GM12878 (cell line): ENCODE data around the gene SBF2. TPM values are rescaled to one million over a fixed set of nuclear protein-coding genes. Genes with fewer than 3 reads are reported as not detected.

Experiments used
- ATAC-seq: fragments of 200-7000 bp; cut with Tn5 transposase; 3 replicates; pipeline ENCODE4 v1.9.1; 2020; ENCODE audit warnings: mild to moderate bottlenecking, moderate library complexity
- BruUV-seq: library from RNA; stranded (reverse); fragments of 400-500 nt; replicated peaks from 2 replicates; lab custom pipeline; 2021; lab: Mats Ljungman, UMichigan
- CTCF ChIA-PET: fragments of 300-600 bp; sonication (Branson Sonifier 250); formaldehyde crosslinking; extraction: SDS; loops from one replicate; lab custom pipeline; 2021; ENCODE audit warnings: inconsistent platforms; lab: Yijun Ruan, JAX
- POLR2A ChIA-PET: fragments of 350-600 bp; formaldehyde crosslinking; extraction: SDS; loops from one replicate; lab custom pipeline; 2021; ENCODE audit warnings: inconsistent platforms; lab: Charles Lee
- RAD21 ChIA-PET: fragments of 300-600 bp; sonication (Branson Sonifier 250); formaldehyde crosslinking; loops from one replicate; lab custom pipeline; 2023; ENCODE audit warnings: antibody characterized with exemption; ENCODE audit not compliant: unreplicated experiment; lab: Charles Lee
- SMC1A ChIA-PET: fragments of 300-600 bp; sonication (Branson Sonifier 250); formaldehyde crosslinking; loops from one replicate; lab custom pipeline; 2023; ENCODE audit not compliant: unreplicated experiment, uncharacterized antibody; lab: Charles Lee
- DNase-seq: peaks from one replicate; pipeline ENCODE4 v3.0.0-alpha.2; 2011; ENCODE audit warnings: low read depth, low spot score
- FAIRE-seq: peaks from 3 replicates; lab custom pipeline; 2011; peaks lifted over from hg19 to GRCh38; lab: Jason Lieb, UNC
- H2AFZ ChIP-seq: 2 replicates; pipeline ENCODE4 v1.6.0; 2011; ENCODE audit warnings: low read depth, low read length, control low read depth; ENCODE audit not compliant: control insufficient read depth
- H3K27ac ChIP-seq: 2 replicates; pipeline ENCODE4 v1.5.1; 2011; ENCODE audit warnings: control low read depth; ENCODE audit not compliant: control insufficient read depth, insufficient read depth
- H3K27me3 ChIP-seq, 2 experiments: replicated peaks in 1 of 2; 2 replicates each; pipeline versions ENCODE4 v1.6.0 to v1.6.1; 2011; ENCODE audit warnings: low read length in 1 of 2; ENCODE audit not compliant: control insufficient read depth in 2 of 2, insufficient read depth in 2 of 2
- H3K36me3 ChIP-seq, 2 experiments: 2 replicates each; pipeline ENCODE4 v1.5.1; 2011; ENCODE audit warnings: low read length in 1 of 2; ENCODE audit not compliant: control insufficient read depth in 2 of 2, insufficient read depth in 2 of 2
- H3K4me1 ChIP-seq: 2 replicates; pipeline ENCODE4 v1.6.1; 2011; ENCODE audit warnings: mild to moderate bottlenecking, low read length, moderate library complexity, mixed read lengths; ENCODE audit not compliant: control insufficient read depth, insufficient read depth
- H3K4me2 ChIP-seq: 2 replicates; pipeline ENCODE4 v1.6.0; 2011; ENCODE audit warnings: control low read depth; ENCODE audit not compliant: control insufficient read depth, insufficient read depth
- H3K4me3 ChIP-seq: fragments of 200-600 bp; sonication (generic); 2 replicates; pipeline ENCODE4 v1.5.1; 2016
- H3K79me2 ChIP-seq: 2 replicates; pipeline ENCODE4 v1.6.0; 2011; ENCODE audit warnings: low read length; ENCODE audit not compliant: control insufficient read depth, insufficient read depth
- H3K9ac ChIP-seq: 2 replicates; pipeline ENCODE4 v1.8.0; 2011; ENCODE audit warnings: low read length, control low read depth, mixed read lengths; ENCODE audit not compliant: control insufficient read depth, insufficient read depth
- H3K9me3 ChIP-seq: replicated peaks from 3 replicates; pipeline ENCODE4 v1.5.1; 2011; ENCODE audit warnings: mild to moderate bottlenecking, low read length; ENCODE audit not compliant: control insufficient read depth, insufficient read depth
- H4K20me1 ChIP-seq: 2 replicates; pipeline ENCODE4 v1.6.0; 2011; ENCODE audit not compliant: control insufficient read depth, insufficient read depth
- ATF2 ChIP-seq: IDR thresholded peaks from 2 replicates; pipeline ENCODE4 v1.6.1; 2012; ENCODE audit warnings: low read length, inconsistent platforms
- FOXK2 ChIP-seq: fragments of 450-650 bp; IDR thresholded peaks from 2 replicates; pipeline ENCODE4 v1.6.1; 2017; ENCODE audit warnings: mild to moderate bottlenecking, moderate library complexity
- FOXM1 ChIP-seq: IDR thresholded peaks from 2 replicates; pipeline ENCODE4 v1.6.1; 2012; ENCODE audit warnings: low read depth, mild to moderate bottlenecking, inconsistent platforms, low read length, moderate library complexity
- HCFC1 ChIP-seq: fragments of 150-350 bp; IDR thresholded peaks from 2 replicates; pipeline ENCODE4 v1.6.1; 2014; ENCODE audit warnings: low read length
- IRF4 ChIP-seq: IDR thresholded peaks from 2 replicates; pipeline ENCODE4 v1.6.1; 2011; ENCODE audit warnings: low read depth, low read length
- MTA2 ChIP-seq: fragments of 450-650 bp; IDR thresholded peaks from 2 replicates; pipeline ENCODE4 v1.6.1; 2016; ENCODE audit warnings: low read depth, mild to moderate bottlenecking, moderate library complexity
- PKNOX1 ChIP-seq: fragments of 450-650 bp; IDR thresholded peaks from 2 replicates; pipeline ENCODE4 v1.6.1; 2016; ENCODE audit warnings: mild to moderate bottlenecking
- RELB ChIP-seq: fragments of 450-650 bp; IDR thresholded peaks from 2 replicates; pipeline ENCODE4 v1.6.1; 2017; ENCODE audit warnings: low read depth, mild to moderate bottlenecking, moderate library complexity
- WGBS: methylation state at CpG from one replicate; pipeline ENCODE4 v1.1.6; 2016; ENCODE audit warnings: low lambda C conversion rate; ENCODE audit not compliant: insufficient replicate concordance, insufficient coverage; ENCODE audit errors: missing lambda C conversion rate; 5-methylcytosine and 5-hydroxymethylcytosine counted together
- in situ Hi-C: fragments of 300-500 bp; cut with MboI; formaldehyde crosslinking; loops from 9 replicates; pipeline ENCODE4 v1.14.3; 2018; ENCODE audit warnings: mixed read lengths
- intact Hi-C: fragments of 100-400 bp; cut with micrococcal nuclease; formaldehyde crosslinking; loops from one replicate; pipeline ENCODE4 v1.14.2; 2022; ENCODE audit not compliant: unreplicated experiment
- polyA plus RNA-seq, 11 experiments: library from polyadenylated mRNA; depleted of rRNA in 4 of 11; unstranded in 6 of 11; stranded (reverse) in 5 of 11; fragments of >200 nt; fragmentation: Nextera tagmentation in 4 of 11; fragmentation: Illumina TruSeq in 1 of 11; extraction: Ambion mirVana in 4 of 11; extraction: Trizol in 1 of 11; gene quantifications; 1 replicate in 1 of 11; 2 replicates in 10 of 11; pipeline versions ENCODE4 v1.2.1 to v1.2.3, GENCODE V29; 2011 to 2016; ENCODE audit warnings: inconsistent platforms in 2 of 11, missing spikeins in 2 of 11, low read depth in 1 of 11
- total RNA-seq, 4 experiments: library from RNA; depleted of rRNA in 3 of 4; stranded (reverse); fragments of >200 nt in 3 of 4; fragmentation: Illumina TruSeq in 1 of 4; extraction: Trizol in 1 of 4; gene quantifications; 2 replicates each; pipeline versions ENCODE4 v1.2.1 to v1.2.3, GENCODE V29; 2013 to 2021

The SBF2 gene
- total and polyA plus RNA-seq, 10 of the 15 experiments (the other 5 are each of a cell fraction or from before 2014, with no cell fraction given) = 0.24 to 2.3 (median 1.1) TPM

- BruUV-seq = no TSS peak
- no peak for ATAC-seq
- Histone ChIP-seq H3K27ac (no peak overlapping the region), H3K9me3 (no peaks in the 10 kb centered on the region), H3K4me3 (no peak overlapping the region), H3K79me2 (no peaks in the 10 kb centered on the region), H3K36me3 (no peaks in the 10 kb centered on the region), H3K9ac (no peak overlapping the region), H4K20me1 (no peaks in the 10 kb centered on the region), H2AFZ (no peak overlapping the region), H3K27me3 (no peaks in the 10 kb centered on the region), H3K4me1 (no peaks in the 10 kb centered on the region), H3K4me2 (no peak overlapping the region)
- FAIRE-seq = no peak
- TF ChIP-seq FOXM1 = no peak
- no peak for TF ChIP-seq RELB
- no peak for TF ChIP-seq FOXK2
- no peak for TF ChIP-seq ATF2
- TF ChIP-seq PKNOX1 = no peak
- no peak for TF ChIP-seq HCFC1
- TF ChIP-seq IRF4 = no peak
- no peak for TF ChIP-seq MTA2
- ChIA-PET CTCF (no interaction called here), POLR2A (no interaction called here), SMC1A (no interaction called here), RAD21 (no interaction called here)
- no peak for DNase-seq
- intact Hi-C loops (no loop called here), in situ Hi-C loops (no loop called here)
- WGBS = 86% methylated on average over 2 of the region's 2 CpGs
Measured at GRCh38 chr11:9823439-9823838, 470.6 kb downstream of the SBF2 start.
